Measurements from ENCODE around the gene ATP8A1.
A peak's percentile ranks its signal among the peaks of the same experiment; 100 is the strongest.

ATP8A1 gene

DNA sequence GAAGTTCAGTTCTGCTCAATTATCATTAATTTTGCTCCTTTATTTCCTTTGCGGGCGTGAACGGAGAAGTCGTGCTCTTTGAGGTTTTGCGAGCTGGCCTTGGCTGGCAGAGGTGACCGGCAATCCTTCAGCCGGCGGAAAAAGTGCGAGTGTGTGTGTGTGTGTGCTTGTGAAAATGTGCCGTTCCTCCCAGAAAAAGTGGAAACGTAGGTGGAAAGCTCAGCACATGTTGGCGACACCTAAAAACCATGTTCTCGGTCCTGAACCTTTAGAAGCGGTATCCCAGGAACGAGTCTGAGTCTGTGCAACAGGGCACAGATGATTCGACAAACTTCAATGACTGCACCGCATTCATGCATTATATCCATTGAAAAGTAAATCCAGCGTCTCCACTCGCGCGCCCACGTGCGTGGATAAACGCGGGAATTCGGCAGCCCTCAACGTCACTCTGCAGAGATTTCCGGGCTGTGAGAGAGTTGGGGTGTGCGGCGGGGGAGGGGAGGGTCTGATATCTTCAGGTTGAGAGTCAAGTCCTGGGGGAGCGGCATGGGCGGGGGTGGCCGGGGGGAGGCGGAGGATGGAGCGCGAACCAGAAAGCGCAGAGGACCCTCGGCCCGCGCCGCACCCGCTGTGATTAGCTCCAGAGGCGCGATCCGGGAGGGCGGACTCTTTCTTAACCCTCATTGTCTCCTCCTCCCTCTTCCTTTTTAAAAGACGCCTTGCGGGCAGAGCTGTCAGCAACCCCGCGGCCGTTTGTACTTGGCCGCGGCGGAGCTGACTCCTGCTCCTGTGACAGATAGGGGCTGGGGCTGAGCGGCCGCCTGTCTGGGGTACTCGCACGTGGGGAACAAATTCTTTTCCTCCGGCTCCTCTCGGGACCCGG, 259.9 kb downstream of the ATP8A1 start, which contains the start of gene SHISA3:
SHISA3 (plus strand) TSS at position 737 of the 883 bp plus-strand sequence. CDS start 569 bp downstream, outside the sequence.
- peak within 1 kb of the TSS; percentile 69 for H3K4me3 ChIP-seq (ENCODE audit: low read depth, low read length)
- TF ChIP-seq, protein P1, sequence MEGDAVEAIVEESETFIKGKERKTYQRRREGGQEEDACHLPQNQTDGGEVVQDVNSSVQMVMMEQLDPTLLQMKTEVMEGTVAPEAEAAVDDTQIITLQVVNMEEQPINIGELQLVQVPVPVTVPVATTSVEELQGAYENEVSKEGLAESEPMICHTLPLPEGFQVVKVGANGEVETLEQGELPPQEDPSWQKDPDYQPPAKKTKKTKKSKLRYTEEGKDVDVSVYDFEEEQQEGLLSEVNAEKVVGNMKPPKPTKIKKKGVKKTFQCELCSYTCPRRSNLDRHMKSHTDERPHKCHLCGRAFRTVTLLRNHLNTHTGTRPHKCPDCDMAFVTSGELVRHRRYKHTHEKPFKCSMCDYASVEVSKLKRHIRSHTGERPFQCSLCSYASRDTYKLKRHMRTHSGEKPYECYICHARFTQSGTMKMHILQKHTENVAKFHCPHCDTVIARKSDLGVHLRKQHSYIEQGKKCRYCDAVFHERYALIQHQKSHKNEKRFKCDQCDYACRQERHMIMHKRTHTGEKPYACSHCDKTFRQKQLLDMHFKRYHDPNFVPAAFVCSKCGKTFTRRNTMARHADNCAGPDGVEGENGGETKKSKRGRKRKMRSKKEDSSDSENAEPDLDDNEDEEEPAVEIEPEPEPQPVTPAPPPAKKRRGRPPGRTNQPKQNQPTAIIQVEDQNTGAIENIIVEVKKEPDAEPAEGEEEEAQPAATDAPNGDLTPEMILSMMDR (IDR thresholded peaks at IDR 0.05; ENCODE audit: low read depth, low read length, missing control alignments), result no peak
- no peak for DNase-seq (ENCODE audit: low read depth)

DNA sequence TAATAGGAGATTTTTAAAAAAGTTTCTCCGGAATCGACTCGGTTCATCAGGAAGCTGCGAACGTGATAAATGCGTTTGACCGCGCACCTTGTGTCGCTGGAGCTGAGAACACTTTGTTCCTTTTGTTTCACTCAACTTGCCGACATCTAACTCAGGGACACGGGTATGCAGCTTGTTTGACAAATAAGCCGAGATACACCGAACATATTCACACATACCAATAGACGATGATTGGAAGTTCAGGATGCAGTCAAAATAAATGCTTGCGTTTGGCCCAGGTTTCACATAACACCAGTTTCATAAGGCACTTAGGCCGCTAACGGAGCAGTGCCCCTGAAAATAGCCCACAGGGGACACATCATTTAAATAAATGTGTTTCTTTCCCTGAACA, 260.5 kb downstream of the ATP8A1 start:
- H3K4me3 ChIP-seq (ENCODE audit: low read depth, low read length), result no peak overlapping the region
- TF ChIP-seq, protein P1 (IDR thresholded peaks at IDR 0.05; ENCODE audit: low read depth, low read length, missing control alignments), result no peak
- DNase-seq (ENCODE audit: low read depth), result no peak

DNA sequence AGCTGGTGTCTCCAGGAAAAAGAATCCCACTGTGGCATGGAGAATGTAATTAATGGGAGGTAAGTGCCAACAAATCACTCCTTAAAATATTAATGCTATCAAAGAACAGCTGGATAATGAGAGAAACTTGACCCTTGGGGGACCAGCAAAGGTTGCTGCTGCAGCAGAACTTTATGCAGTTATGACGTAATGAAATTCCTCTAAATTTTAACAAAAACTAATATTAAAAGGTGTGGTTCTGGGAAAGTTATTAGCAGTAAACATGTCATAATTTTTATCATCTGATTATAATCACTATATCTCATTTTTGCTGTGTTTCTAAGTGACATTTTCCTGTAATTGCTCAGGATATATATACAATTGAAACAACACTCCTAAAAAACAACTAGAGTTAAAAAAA, 261.3 kb downstream of the ATP8A1 start:
- no peak for DNase-seq (ENCODE audit: low read depth)

DNA sequence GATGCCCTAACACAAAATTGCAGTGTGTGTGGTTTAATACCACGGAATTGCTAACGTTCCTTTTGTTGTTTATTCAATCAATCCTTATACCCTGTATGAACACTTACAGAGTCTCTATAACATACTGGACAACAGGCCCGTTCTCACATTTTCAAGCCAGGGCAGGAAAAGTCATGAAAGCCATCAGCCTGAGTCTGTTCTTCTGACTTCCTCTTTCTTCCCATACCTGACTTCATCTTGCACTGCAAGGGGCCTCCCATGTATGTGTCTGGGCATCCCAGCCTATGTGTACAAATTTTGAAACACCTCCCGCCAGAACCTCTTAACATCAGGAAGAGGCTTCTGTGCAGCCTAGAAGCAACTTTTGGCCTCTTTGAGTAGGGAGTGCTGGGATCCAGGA, 264.5 kb downstream of the ATP8A1 start:
- TF ChIP-seq, protein P1 (IDR thresholded peaks at IDR 0.05; ENCODE audit: low read depth, low read length, missing control alignments), result no peak
- H3K4me3 ChIP-seq (ENCODE audit: low read depth, low read length), result no peak overlapping the region
- no peak for DNase-seq (ENCODE audit: low read depth)

More for the DNA sequence above, 261.3 kb downstream of the ATP8A1 start:
- H3K4me3 ChIP-seq (ENCODE audit: low read depth, low read length), result no peak overlapping the region
- TF ChIP-seq, protein P1 (IDR thresholded peaks at IDR 0.05; ENCODE audit: low read depth, low read length, missing control alignments), result no peak

DNA sequence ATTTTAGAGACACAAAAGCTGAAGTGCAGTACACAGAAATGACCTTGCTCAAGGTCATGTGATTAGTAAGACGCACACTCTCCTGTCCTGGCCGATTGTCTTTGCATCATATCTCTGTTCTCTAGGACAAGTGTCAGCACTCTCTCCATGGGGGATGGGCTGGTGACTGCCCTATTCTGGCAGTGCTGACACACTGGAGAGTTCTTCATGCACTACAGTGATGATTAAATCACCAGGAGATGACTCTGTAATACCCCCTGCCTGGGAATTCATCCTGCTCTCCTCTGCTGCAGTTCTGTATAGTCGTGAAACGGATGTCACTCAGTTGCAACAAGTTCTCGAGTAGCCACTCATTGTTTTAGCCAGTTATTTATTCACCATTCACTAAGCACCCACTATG, 264.9 kb downstream of the ATP8A1 start:
- DNase-seq (ENCODE audit: low read depth), result no peak
- no peak overlapping the region for H3K4me3 ChIP-seq (ENCODE audit: low read depth, low read length)
- TF ChIP-seq, protein P1 (IDR thresholded peaks at IDR 0.05; ENCODE audit: low read depth, low read length, missing control alignments), result no peak

DNA sequence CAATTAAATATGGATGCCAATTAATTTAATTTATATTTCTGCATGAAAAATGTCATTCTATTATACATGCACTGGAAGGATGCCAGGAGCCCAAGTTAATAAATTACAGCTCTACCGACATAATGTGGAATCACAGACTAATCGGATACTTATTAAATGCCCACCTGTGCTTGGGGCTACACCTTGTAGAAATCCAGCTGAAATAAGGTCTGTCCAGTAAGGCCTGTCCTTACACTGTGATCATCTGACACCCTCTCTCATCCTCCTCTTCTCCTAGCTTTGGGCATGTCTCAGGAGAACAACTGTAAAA, 265.6 kb downstream of the ATP8A1 start:
- TF ChIP-seq, protein P1 (IDR thresholded peaks at IDR 0.05; ENCODE audit: low read depth, low read length, missing control alignments), result no peak
- no peak for DNase-seq (ENCODE audit: low read depth)
- no peak overlapping the region for H3K4me3 ChIP-seq (ENCODE audit: low read depth, low read length)

Data from GM12864 (cell line).